ENCODE measurements around the gene SSH2.

DNA sequence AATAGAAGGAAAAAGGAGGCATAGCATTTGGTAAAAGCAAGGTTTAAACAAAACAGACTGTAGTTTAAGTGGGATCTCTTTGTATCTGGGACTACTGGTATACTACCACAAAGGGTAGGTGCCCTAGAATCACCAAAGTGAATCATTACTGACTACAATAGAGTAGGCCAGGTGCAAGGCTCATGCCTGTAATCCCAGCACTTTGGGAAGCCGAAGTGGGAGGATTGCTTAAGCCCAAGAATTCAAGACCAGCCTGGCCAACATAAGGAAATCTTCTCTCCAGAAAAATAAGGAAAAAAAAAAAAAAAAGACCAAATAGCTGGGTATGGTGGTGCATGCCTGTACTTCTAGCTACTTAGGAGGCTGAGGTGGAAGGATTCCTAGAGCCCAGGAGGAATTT lies 246.5 kb downstream of the SSH2 start:
- TF ChIP-seq, protein P1, sequence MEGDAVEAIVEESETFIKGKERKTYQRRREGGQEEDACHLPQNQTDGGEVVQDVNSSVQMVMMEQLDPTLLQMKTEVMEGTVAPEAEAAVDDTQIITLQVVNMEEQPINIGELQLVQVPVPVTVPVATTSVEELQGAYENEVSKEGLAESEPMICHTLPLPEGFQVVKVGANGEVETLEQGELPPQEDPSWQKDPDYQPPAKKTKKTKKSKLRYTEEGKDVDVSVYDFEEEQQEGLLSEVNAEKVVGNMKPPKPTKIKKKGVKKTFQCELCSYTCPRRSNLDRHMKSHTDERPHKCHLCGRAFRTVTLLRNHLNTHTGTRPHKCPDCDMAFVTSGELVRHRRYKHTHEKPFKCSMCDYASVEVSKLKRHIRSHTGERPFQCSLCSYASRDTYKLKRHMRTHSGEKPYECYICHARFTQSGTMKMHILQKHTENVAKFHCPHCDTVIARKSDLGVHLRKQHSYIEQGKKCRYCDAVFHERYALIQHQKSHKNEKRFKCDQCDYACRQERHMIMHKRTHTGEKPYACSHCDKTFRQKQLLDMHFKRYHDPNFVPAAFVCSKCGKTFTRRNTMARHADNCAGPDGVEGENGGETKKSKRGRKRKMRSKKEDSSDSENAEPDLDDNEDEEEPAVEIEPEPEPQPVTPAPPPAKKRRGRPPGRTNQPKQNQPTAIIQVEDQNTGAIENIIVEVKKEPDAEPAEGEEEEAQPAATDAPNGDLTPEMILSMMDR (IDR thresholded peaks at IDR 0.05 in 2 of 3, conservative IDR thresholded peaks at IDR 0.05 in 1 of 3; ENCODE audit: insufficient read depth in 2 of 3, low read depth in 1 of 3, low read length in 3 of 3): no peak
- TF ChIP-seq HNRNPL (IDR thresholded peaks at IDR 0.05; ENCODE audit: low read depth, low read length) (no peak), POLR2AphosphoS5 (IDR thresholded peaks at IDR 0.05; ENCODE audit: control insufficient read depth, insufficient read depth, low read depth, low read length) (no peak), ZBTB1 (CRISPR knock-in tag; IDR thresholded peaks at IDR 0.05; ENCODE audit: borderline replicate concordance, low read depth) (no peak), POLR2A (conservative IDR thresholded peaks at IDR 0.05) (no peak)
